ENCODE measurements around the gene FBLN1.

DNA sequence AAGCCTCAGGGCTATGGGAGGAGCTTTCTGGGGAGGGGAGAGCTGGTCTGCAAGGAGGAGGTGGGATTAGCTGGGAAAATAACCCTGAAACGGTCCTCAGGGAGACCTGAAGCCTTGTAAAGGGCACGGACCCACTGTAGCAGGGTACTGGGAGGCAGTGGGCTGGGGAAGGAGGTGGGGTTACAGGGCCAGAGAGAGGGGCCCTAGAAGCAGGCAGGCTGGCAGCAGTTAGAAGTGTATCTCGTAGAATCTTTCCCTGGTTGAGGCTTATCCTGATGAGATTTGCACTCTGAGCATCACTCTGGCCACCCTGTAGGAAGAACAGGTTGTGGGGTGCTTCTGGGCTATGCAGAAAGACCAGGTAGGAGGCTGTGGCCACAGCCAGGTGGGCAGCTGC, 29.6 kb downstream of the FBLN1 start:
- no peak for TF ChIP-seq CTCF (IDR thresholded peaks at IDR 0.05; ENCODE audit: insufficient read depth, low read length, poor library complexity, severe bottlenecking)
- TF ChIP-seq EZH2phosphoT487 (conservative IDR thresholded peaks at IDR 0.05; ENCODE audit: low read length), result no peak
